Activated CD4-positive, alpha-beta memory T cell treated with anti-CD3 and anti-CD28 coated beads, Interleukin-2, amount 10 ng/mL, durations not matched to agents 7 days and 5 days (primary cell): ENCODE data around the gene RAB3IL1. TPM values are rescaled to one million over a fixed set of nuclear protein-coding genes. Genes with fewer than 3 reads are reported as not detected.
"Not testable (repeated sequence)": the region's sequence is repeated elsewhere in the genome, so short reads cannot be mapped to it uniquely, and the experiment has no call there.

Source experiments
- CTCF ChIA-PET: fragments of 350-600 bp; sonication (Branson Sonifier 250); formaldehyde crosslinking; loops from one replicate; lab custom pipeline; 2021; ENCODE audit warnings: antibody characterized with exemption, inconsistent platforms; lab: Charles Lee
- POLR2A ChIA-PET: fragments of 350-600 bp; sonication (Branson Sonifier 250); formaldehyde crosslinking; loops from one replicate; lab custom pipeline; 2021; ENCODE audit warnings: antibody characterized with exemption; lab: Charles Lee
- DNase-seq: peaks from one replicate; pipeline ENCODE4 v3.0.0-alpha.2; 2020
- H3K27ac Mint-ChIP-seq: one replicate; pipeline ENCODE4 v1.8.0; 2021; ENCODE audit warnings: mild to moderate bottlenecking, mixed read lengths
- H3K27me3 Mint-ChIP-seq: one replicate; pipeline ENCODE4 v1.8.0; 2021; ENCODE audit warnings: mixed read lengths
- H3K36me3 Mint-ChIP-seq: one replicate; pipeline ENCODE4 v1.8.0; 2021; ENCODE audit warnings: low read depth, mixed read lengths
- H3K4me1 Mint-ChIP-seq: one replicate; pipeline ENCODE4 v1.8.0; 2021; ENCODE audit warnings: mixed read lengths
- H3K4me3 Mint-ChIP-seq: one replicate; pipeline ENCODE4 v1.8.0; 2021; ENCODE audit warnings: mild to moderate bottlenecking, mixed read lengths
- H3K9me3 Mint-ChIP-seq: one replicate; pipeline ENCODE4 v1.8.0; 2021; ENCODE audit warnings: mixed read lengths
- total RNA-seq, 2 experiments: library from RNA; stranded (reverse); gene quantifications; one replicate each; pipeline ENCODE4 v1.2.3, GENCODE V29; 2021

The RAB3IL1 gene
- total RNA-seq, 2 experiments from 2014 or later, result not detected

DNA sequence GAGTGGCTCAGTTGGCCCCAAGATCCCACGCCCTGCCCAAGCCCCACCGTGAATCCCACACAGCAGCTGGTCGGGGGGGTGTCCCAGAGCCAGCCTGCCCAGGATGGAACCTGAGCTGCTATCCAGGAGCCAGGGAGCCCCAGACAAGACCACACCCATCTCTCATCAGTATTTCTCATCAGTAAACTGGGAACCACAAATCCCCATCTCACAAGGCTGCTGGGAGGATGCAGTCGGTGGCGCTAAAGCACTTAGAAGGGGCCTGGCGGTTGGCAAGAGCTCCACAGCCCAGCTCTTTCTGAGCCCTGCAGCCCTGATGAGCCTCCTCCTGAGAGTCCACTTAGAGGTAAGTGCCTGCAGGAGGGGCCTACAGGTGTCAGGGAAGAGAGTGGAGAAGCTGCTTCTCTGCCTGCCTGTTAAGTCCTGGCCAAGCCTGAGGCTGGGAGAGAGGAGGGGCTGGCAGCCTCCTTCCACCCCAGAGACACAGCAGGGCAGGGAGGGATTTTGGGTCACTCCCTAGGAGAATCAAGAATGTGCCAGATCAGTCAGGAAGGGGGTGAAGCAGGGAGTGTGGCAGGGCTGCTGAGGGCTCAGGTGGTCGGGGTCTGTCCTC, 32.1 kb downstream of the RAB3IL1 start:
- ChIA-PET CTCF (interaction anchor here (1.1 to 4.0 kb wide), 2 partner anchors 11 to 13 kb away, joined by 3 to 16 read pairs; no protein-coding TSS in a partner anchor), POLR2A (interaction anchor here (1.7 kb wide), 1 partner anchor 83 kb away, joined by 5 read pairs; the partner anchor contains the start of gene FTH1)
- Mint-ChIP-seq H3K9me3 (no peaks in the 10 kb centered on the region), H3K27me3 (no peaks in the 10 kb centered on the region), H3K4me1 (no peaks in the 10 kb centered on the region), H3K27ac (no peak overlapping the region), H3K4me3 (no peak overlapping the region), H3K36me3 (no peaks in the 10 kb centered on the region)
- no peak for DNase-seq

GRCh38 chr11:61883947-61884346, 33.4 kb downstream of the RAB3IL1 start:
- Mint-ChIP-seq H3K9me3 (no peaks in the 10 kb centered on the region), H3K27me3 (no peaks in the 10 kb centered on the region), H3K4me3 (no peak overlapping the region), H3K36me3 (no peaks in the 10 kb centered on the region), H3K27ac (no peak overlapping the region), H3K4me1 (no peaks in the 10 kb centered on the region)
- DNase-seq, result no peak
- POLR2A ChIA-PET, result interaction anchor here (0.6 kb wide), 1 partner anchor 19 kb away, joined by 3 read pairs; no protein-coding TSS in a partner anchor
- CTCF ChIA-PET, result interaction anchor here (1.1 to 4.0 kb wide), 3 partner anchors 12 to 15 kb away, joined by 3 to 16 read pairs (median 3); no protein-coding TSS in a partner anchor

GRCh38 chr11:61883327-61883726, 34.0 kb downstream of the RAB3IL1 start:
- ChIA-PET CTCF (interaction anchor here (1.2 to 4.0 kb wide), 2 partner anchors 12 to 15 kb away, joined by 3 to 16 read pairs; no protein-coding TSS in a partner anchor), POLR2A (interaction anchor here (0.6 to 0.9 kb wide), 2 partner anchors 13 to 20 kb away, joined by 3 read pairs; no protein-coding TSS in a partner anchor)
- Mint-ChIP-seq H3K9me3 (no peaks in the 10 kb centered on the region), H3K27me3 (no peaks in the 10 kb centered on the region), H3K4me1 (no peaks in the 10 kb centered on the region), H3K27ac (no peak overlapping the region), H3K36me3 (no peaks in the 10 kb centered on the region), H3K4me3 (no peak overlapping the region)
- no peak for DNase-seq

GRCh38 chr11:61882879-61883278, 34.5 kb downstream of the RAB3IL1 start:
- H3K27ac Mint-ChIP-seq, result no peak overlapping the region
- no peak for DNase-seq
- H3K4me1 Mint-ChIP-seq, result no peaks in the 10 kb centered on the region
- H3K27me3 Mint-ChIP-seq, result no peaks in the 10 kb centered on the region
- H3K9me3 Mint-ChIP-seq, result no peaks in the 10 kb centered on the region
- POLR2A ChIA-PET, result interaction anchor here (0.9 kb wide), 1 partner anchor 12 kb away, joined by 3 read pairs; no protein-coding TSS in a partner anchor
- H3K36me3 Mint-ChIP-seq, result no peaks in the 10 kb centered on the region
- no peak overlapping the region for H3K4me3 Mint-ChIP-seq
- CTCF ChIA-PET, result interaction anchor here (1.2 kb wide), 1 partner anchor 12 kb away, joined by 3 read pairs; no protein-coding TSS in a partner anchor

- ChIA-PET CTCF (interaction anchor here (1.2 to 1.4 kb wide), 3 partner anchors 11 to 64 kb away, joined by 3 to 4 read pairs (median 4); no protein-coding TSS in a partner anchor), POLR2A (interaction anchor here (0.9 kb wide), 1 partner anchor 12 kb away, joined by 3 read pairs; no protein-coding TSS in a partner anchor)
- not testable (repeated sequence) for H3K4me1 Mint-ChIP-seq, DNase-seq, H3K27me3 Mint-ChIP-seq, H3K36me3 Mint-ChIP-seq, H3K27ac Mint-ChIP-seq, H3K4me3 Mint-ChIP-seq, H3K9me3 Mint-ChIP-seq
These were observed 35.1 kb downstream of the RAB3IL1 start for GRCh38 chr11:61882267-61882666.

DNA sequence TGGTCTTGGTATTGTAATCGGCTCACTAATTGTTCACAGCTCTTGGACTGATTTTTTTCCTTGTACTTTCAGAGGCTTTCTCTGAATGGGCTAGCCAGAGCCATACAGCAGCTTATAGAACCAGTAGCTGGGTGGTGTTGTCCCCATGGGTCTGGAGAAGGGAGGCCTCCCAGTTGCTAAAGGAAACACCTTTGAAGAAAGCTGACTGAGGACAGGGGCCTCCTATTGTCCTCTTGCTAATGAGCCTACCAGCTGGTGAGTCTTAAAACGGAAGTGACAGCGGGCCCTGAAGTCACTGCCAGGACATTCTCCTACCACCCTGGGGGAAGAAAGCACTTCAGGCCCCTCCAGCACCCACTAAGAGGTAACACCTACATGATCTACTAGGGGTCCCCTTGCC, 36.0 kb downstream of the RAB3IL1 start:
- Mint-ChIP-seq H3K36me3 (no peaks in the 10 kb centered on the region), H3K27me3 (no peaks in the 10 kb centered on the region), H3K4me1 (no peaks in the 10 kb centered on the region), H3K27ac (no peak overlapping the region), H3K9me3 (no peaks in the 10 kb centered on the region), H3K4me3 (no peak overlapping the region)
- no peak for DNase-seq
- POLR2A ChIA-PET, result no interaction called here
- CTCF ChIA-PET, result interaction anchor here (1.2 to 1.5 kb wide), 5 partner anchors 11 to 201 kb away, joined by 3 to 5 read pairs (median 4); no protein-coding TSS in a partner anchor

DNA sequence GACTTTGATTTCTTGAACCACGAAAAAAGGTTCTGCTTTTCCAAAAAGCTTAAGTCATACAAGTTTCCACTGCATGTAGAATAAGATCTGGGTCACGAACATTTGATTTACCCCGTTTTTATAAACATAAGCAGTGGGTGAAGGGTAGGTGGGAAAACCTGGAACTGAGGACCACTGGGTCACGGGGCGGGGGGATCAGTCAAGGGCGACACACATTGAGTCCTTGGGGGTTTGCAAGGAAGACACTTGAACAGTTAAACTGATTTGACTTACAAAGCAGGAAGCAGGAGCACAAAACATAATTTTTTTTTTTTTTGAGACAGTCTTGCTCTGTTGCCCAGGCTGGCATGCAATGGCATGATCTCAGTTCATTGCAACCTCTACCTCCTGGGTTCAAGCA, 36.9 kb downstream of the RAB3IL1 start:
- no peak for DNase-seq
- CTCF ChIA-PET, result interaction anchor here (1.3 to 1.5 kb wide), 2 partner anchors 19 to 202 kb away, joined by 5 read pairs; no protein-coding TSS in a partner anchor
- POLR2A ChIA-PET, result no interaction called here
- Mint-ChIP-seq H3K27me3 (no peaks in the 10 kb centered on the region), H3K9me3 (no peaks in the 10 kb centered on the region), H3K4me1 (no peaks in the 10 kb centered on the region), H3K27ac (no peak overlapping the region), H3K36me3 (no peaks in the 10 kb centered on the region), H3K4me3 (no peak overlapping the region)

GRCh38 chr11:61880031-61880430, 37.3 kb downstream of the RAB3IL1 start:
- POLR2A ChIA-PET, result no interaction called here
- H3K27ac Mint-ChIP-seq, result no peak overlapping the region
- CTCF ChIA-PET, result no interaction called here
- H3K9me3 Mint-ChIP-seq, result no peaks in the 10 kb centered on the region
- H3K36me3 Mint-ChIP-seq, result no peaks in the 10 kb centered on the region
- H3K27me3 Mint-ChIP-seq, result no peaks in the 10 kb centered on the region
- H3K4me3 Mint-ChIP-seq, result no peak overlapping the region
- H3K4me1 Mint-ChIP-seq, result no peaks in the 10 kb centered on the region
- no peak for DNase-seq

DNA sequence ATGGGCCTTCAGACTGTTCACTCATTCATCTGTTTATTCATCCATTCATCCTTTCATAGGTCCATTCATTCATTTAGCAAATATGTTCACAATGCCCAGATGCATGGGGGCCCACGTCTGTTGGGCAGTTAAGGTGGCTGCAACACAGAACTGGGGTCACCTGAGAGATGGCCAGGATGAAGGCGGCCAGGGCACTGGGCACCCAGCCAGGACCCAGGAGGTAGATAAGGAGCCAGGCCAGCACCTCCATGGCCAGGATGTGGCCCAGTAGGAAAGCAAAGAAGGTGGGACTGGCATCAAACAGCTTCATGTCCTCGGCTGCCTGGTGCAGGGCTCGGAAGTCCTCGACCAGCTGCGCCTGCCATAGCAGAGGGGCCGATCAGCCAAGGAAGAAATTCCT, 38.2 kb downstream of the RAB3IL1 start:
- Mint-ChIP-seq H3K9me3 (no peaks in the 10 kb centered on the region), H3K27me3 (no peaks in the 10 kb centered on the region), H3K36me3 (no peaks in the 10 kb centered on the region), H3K4me1 (no peaks in the 10 kb centered on the region), H3K4me3 (no peak overlapping the region), H3K27ac (no peak overlapping the region)
- POLR2A ChIA-PET, result no interaction called here
- no peak for DNase-seq
- CTCF ChIA-PET, result no interaction called here

- DNase-seq, result no peak
- Mint-ChIP-seq H3K27ac (no peak overlapping the region), H3K9me3 (no peaks in the 10 kb centered on the region), H3K4me1 (peaks cover 5% of the 10 kb centered on the region), H3K4me3 (no peak overlapping the region), H3K36me3 (no peaks in the 10 kb centered on the region), H3K27me3 (peaks cover 2% of the 10 kb centered on the region)
- ChIA-PET CTCF (no interaction called here), POLR2A (no interaction called here)
These were observed 41.7 kb downstream of the RAB3IL1 start for GRCh38 chr11:61875698-61876097.

- ChIA-PET CTCF (interaction anchor here (0.8 to 3.6 kb wide), 2 partner anchors 207 to 233 kb away, joined by 3 to 17 read pairs; no protein-coding TSS in a partner anchor), POLR2A (interaction anchor here (0.7 kb wide), 1 partner anchor 78 kb away, joined by 3 read pairs; no protein-coding TSS in a partner anchor)
- H3K9me3 Mint-ChIP-seq, result no peaks in the 10 kb centered on the region
- H3K27me3 Mint-ChIP-seq, result peaks cover 2% of the 10 kb centered on the region
- H3K4me1 Mint-ChIP-seq, result peaks cover 5% of the 10 kb centered on the region
- no peaks in the 10 kb centered on the region for H3K36me3 Mint-ChIP-seq
- no peak overlapping the region for H3K4me3 Mint-ChIP-seq
- no peak for DNase-seq
- H3K27ac Mint-ChIP-seq, result no peak overlapping the region
These were observed 42.5 kb downstream of the RAB3IL1 start for GRCh38 chr11:61874853-61875252.

- Mint-ChIP-seq H3K27me3 (peaks cover 2% of the 10 kb centered on the region), H3K4me3 (no peak overlapping the region), H3K4me1 (peaks cover 5% of the 10 kb centered on the region), H3K27ac (no peak overlapping the region), H3K36me3 (no peaks in the 10 kb centered on the region), H3K9me3 (no peaks in the 10 kb centered on the region)
- CTCF ChIA-PET, result interaction anchor here (3.6 kb wide), 1 partner anchor 207 kb away, joined by 17 read pairs; no protein-coding TSS in a partner anchor
- DNase-seq, result no peak
- POLR2A ChIA-PET, result no interaction called here
These were observed 43.0 kb downstream of the RAB3IL1 start for GRCh38 chr11:61874377-61874809.
